ENCODE measurements around the gene PDLIM3. TPM values are rescaled to one million over a fixed set of nuclear protein-coding genes. Genes with fewer than 3 reads are reported as not detected.
"Not testable (repeated sequence)": the region's sequence is repeated elsewhere in the genome, so short reads cannot be mapped to it uniquely, and the experiment has no call there.

The PDLIM3 gene
- total RNA-seq, 1 donor from 2014 or later = 35.4 TPM

DNA sequence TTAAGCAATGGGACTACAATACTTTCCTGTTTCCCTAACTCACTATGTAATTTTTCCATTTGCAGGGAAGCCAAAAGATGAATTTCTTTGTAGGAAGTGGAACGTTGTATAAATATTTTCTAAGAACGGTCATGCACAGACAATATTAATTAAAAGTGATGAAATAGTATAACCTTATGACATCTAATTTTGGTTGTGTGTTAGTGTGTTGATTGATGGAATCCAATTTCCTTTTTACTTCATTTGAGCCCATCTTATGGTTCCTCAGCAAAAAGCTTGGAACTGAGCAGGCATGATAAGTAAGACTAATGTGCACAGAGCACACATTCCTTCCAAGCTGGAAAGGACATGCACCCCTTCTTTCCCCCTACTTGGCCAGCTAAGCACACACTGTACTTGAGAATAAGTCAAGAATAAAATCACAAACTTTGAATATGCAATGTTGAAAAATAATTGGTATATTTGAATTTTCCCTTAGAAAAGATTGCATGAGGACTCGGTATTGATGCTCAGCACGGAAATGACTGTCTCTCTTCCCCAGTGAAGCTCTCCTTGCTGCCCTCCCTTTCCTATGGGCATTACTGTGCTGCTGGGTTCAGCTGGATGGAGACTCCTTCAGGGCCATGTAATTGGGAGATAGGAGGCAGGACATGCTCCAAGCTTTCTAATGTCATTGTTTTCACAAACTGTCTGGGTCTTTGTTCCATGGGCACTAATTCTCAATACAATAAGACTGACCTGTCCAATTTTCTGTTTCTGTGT, 19.2 kb upstream of the PDLIM3 start:
- no peak for DNase-seq (ENCODE audit: low read depth in 2 of 2)

DNA sequence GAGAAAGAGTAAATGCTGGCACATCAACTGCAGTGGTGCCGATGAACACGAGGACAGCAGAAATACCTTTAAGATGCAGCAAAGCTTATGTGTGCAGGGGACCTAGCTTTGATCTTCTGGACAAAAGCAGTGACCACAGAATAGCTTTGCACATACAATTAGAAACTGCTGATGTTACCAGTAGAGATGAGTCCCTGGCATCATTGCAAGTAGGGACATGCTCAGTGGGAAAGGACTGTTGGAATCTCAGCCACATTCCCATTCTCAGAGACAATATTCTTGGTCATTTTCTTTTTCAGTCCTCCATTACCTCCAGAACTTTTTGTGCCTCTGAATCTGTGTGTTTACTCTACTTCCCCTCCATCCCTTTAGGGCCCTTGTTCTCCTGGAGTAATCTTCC, 16.9 kb upstream of the PDLIM3 start:
- no peak for DNase-seq (ENCODE audit: low read depth in 2 of 2)

- DNase-seq (ENCODE audit: low read depth in 2 of 2) = no peak
These were observed 15.6 kb upstream of the PDLIM3 start for GRCh38 chr4:185550933-185551332.

DNA sequence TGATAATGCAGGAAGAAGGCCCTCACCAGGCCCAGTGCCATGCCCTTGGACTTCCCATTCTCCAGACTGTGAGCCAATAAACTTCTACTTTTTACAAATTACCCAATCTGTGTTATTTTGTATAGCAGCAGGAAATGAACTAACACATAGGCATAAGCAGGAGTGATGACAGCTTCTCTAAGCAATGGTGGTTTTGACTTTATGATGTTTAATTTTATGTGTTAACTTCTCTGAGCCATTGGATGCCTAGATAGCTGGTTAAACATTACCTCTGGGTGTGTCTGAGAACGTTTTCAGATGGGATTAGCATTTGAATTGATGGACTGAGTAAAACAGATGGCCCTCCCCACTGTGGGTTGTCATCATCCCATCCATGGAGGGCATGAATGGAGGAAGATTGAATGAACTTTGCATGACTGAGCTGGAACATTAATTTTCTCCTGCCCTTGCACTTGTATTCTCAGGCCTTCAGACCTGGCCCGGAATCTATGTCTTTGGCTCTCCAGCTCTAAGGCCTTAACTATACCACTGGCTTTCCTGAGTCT, 13.9 kb upstream of the PDLIM3 start:
- DNase-seq (ENCODE audit: low read depth in 2 of 2) = no peak

- no peak for DNase-seq (ENCODE audit: low read depth in 2 of 2)
These were observed 13.3 kb upstream of the PDLIM3 start for GRCh38 chr4:185548587-185548986.

DNA sequence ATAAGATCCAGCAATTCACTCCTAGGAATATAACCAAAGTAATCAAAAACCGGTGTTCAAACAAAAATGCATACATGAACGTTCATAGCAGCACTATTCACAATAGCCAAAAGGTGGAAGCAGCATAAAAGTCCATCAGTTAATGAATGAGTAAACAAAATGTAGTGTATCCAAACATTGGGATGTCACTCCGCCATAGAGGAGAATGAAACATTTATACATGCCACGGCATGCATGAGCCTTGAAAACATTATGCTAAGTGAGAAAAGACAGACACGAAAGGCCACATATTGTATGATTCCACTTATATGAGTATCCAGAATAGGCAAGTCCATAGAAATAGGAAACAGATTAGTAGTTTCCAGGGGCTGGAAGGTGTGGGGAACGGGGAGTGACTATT, 11.0 kb upstream of the PDLIM3 start:
- no peak for DNase-seq (ENCODE audit: low read depth in 2 of 2)

DNA sequence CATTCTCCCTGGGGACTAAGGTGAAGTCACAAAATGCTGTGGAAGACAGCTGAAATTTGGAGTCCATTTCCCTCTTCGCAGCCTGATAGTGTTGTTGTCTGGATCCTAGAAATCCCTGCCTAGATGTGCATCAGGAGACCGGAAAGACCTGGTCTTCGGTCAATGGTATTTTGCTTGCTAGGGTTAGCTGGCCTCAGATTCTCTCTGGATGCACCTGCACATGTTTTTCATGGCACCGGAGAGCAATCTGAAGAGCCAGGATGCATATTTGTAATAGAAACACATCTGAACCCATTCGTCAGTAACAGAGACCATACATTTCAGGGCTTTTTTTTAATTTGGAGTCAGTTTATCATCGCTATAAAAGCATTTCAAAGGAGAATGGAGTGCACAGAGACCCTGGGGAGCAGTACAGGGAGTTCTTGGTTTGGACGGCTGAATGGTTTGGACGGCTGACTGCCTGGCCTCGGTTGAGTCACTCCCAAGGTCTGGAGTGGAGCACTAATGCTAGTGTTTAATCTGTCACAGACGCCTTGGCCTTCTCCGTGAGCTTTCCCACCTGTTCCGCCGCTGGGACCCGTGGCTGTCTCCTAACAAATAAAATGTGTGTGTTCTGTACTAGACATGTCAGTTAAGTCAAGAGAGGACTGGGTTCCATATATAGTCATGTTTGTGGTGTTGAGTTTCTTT, 7.5 kb upstream of the PDLIM3 start:
- peak; percentile 70 to 87 for DNase-seq (ENCODE audit: low read depth in 2 of 2)

- DNase-seq (ENCODE audit: low read depth in 2 of 2) = peak; percentile 86 to 90
These were observed 6.0 kb upstream of the PDLIM3 start for GRCh38 chr4:185541251-185541727.

GRCh38 chr4:185540487-185541120, 5.3 kb upstream of the PDLIM3 start:
- no peak for DNase-seq (ENCODE audit: low read depth in 2 of 2)

- no peak for DNase-seq (ENCODE audit: low read depth in 2 of 2)
These were observed 4.7 kb upstream of the PDLIM3 start for GRCh38 chr4:185540040-185540439.

GRCh38 chr4:185538806-185539205, 3.5 kb upstream of the PDLIM3 start:
- DNase-seq (ENCODE audit: low read depth in 2 of 2) = no peak

DNA sequence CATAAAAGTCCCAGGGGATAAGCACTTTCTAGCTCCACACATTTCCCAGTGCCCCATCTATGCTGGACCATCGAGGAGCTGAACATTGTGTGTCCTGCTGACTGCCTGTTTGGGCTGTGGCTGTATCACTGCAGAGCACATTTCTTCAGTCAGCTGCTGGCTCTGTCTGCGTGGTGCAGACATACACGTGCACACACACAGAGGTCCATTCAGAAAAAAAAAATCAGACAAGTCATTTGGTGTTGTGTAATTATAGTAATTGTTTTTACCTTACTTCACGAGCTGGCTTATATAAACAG, 1.1 kb upstream of the PDLIM3 start:
- peak in 1 of 2 donors; percentile 18 for DNase-seq (ENCODE audit: low read depth in 2 of 2)

GRCh38 chr4:185535612-185536410, 504 bp upstream of the PDLIM3 start:
- DNase-seq (ENCODE audit: low read depth in 2 of 2) = no peak

DNA sequence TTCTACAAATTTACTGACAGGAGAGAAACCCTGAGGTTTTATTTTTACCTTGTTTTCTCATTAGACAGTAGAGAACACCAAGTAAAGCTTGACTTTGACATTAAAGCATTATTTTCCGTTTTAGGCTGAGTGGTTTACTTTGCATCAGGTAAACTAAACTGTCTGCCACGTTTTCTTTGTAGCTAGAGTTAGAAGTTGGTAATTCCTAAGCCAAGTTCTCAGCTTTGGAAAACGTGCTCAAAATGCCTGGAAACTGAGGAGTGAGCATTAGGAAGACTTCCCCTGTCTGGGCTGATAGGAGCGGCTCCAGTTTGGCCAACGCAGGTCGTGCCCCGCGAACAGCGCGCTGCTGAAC, 819 bp downstream of the PDLIM3 start:
- DNase-seq (ENCODE audit: low read depth in 2 of 2) = peak in 1 of 2 donors; percentile 39

DNA sequence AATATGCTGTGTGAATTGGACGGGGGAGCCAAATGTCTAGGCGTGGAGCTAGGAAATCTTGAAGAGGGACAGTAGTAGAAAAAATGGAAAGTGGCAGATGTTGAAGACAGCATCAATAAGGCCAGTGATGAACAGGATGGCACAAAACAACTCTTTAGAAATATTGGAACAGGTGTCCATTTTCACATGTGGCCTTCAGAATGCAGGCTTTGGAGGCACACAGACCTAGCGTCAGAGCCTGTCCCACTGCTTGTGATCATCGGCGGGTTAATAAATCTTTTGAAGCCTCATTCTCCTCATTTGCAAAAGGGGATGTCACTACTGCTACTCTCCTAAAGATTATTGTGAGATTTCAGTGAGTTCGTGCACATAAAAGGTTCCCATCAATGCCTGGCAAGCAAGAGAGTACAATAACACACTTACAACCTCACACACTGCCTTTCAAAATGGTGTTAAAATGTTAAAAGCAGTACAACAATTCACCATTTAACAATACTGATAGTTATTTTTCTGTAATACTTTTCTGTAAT, 2.4 kb downstream of the PDLIM3 start:
- DNase-seq (ENCODE audit: low read depth in 2 of 2) = no peak

DNA sequence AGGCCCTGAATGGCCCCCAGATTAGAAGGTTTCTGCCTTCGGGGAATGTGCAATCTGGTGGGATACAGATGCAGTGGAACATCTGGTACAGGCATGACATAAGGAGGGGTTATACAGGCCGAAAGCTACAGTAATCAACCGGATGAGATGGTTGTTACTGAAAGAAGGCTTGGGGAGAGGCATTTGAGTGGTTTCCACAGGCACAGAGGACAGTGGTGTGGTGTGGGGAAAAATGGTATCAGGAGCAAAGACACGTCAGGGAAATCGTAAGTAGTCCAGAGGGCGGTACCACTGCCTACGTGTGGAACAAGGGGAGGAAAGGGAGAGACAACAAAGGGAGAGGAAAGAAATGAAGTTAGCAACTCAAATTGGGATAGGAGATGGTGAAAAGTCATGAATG, 3.0 kb downstream of the PDLIM3 start:
- DNase-seq (ENCODE audit: low read depth in 2 of 2) = no peak

DNA sequence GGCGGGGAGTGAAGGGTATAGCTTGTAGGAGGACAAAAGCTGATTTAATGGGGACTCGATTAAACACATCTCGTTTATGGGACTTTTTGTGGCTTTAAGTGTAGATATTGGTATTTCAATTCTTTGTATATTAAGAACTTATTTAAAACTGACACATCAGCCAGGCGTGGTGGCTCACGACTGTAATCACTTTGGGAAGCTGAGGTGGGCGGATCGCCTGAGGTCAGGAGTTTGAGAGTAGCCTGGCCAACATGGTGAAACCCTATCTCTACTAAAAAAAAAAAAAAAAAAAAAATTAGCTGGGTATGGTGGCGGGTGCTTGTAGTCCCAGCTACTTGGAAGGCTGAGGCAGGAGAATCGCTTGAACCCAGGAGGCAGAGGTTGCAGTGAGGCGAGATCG, 3.7 kb downstream of the PDLIM3 start:
- DNase-seq (ENCODE audit: low read depth in 2 of 2) = not testable (repeated sequence)

- no peak for DNase-seq (ENCODE audit: low read depth in 2 of 2)
These were observed 5.9 kb downstream of the PDLIM3 start for GRCh38 chr4:185529413-185529812.

GRCh38 chr4:185524888-185525863, 10.1 kb downstream of the PDLIM3 start:
- DNase-seq (ENCODE audit: low read depth in 2 of 2) = peak in 1 of 2 donors; percentile 37

DNA sequence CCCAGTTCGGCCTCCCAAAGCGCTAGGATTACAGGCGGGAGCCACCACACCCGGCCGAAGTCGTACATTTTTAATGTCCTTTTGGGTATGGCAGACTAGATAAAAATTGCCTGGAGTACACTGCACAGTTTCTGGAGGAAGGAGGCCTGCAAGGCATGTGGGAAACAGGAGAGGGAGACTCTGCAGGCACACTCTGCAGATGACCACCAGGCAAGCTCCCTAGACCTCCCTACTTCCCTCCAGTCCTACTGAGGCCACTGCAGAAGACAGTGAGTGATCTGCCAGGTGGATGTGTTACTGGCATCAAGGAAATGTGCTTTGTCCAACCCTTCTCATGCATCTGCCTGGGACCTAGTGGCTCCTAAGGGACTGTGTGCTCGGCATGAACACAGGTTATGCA, 11.4 kb downstream of the PDLIM3 start:
- no peak for DNase-seq (ENCODE audit: low read depth in 2 of 2)

Data from dermis microvascular lymphatic vessel endothelial cell (primary cell).